ENCODE results near the gene GON4L. TPM values are rescaled to one million over a fixed set of nuclear protein-coding genes. Genes with fewer than 3 reads are reported as not detected.
"Not testable (repeated sequence)": the region's sequence is repeated elsewhere in the genome, so short reads cannot be mapped to it uniquely, and the experiment has no call there.

The GON4L gene
- total RNA-seq, 1 donor from 2014 or later: 20.5 TPM

- no peaks in the 10 kb centered on the region for H3K27me3 ChIP-seq (ENCODE audit: control insufficient read depth, insufficient read depth, low read length)
- H3K4me3 ChIP-seq (ENCODE audit: low read depth, low read length): no peak overlapping the region
- DNase-seq (ENCODE audit: low read depth) (no peak), FAIRE-seq (no peak)
- no peak for TF ChIP-seq CTCF (IDR thresholded peaks at IDR 0.05; ENCODE audit: insufficient read depth, low read length, severe bottlenecking)
- H3K36me3 ChIP-seq (ENCODE audit: control insufficient read depth, insufficient read depth, low read length): peaks cover 9% of the 10 kb centered on the region
Measured at GRCh38 chr1:155844860-155845421, 12.1 kb downstream of the GON4L start.

GRCh38 chr1:155840386-155840785 lies 16.6 kb downstream of the GON4L start:
- peaks cover 7% of the 10 kb centered on the region for H3K36me3 ChIP-seq (ENCODE audit: control insufficient read depth, insufficient read depth, low read length)
- no peaks in the 10 kb centered on the region for H3K27me3 ChIP-seq (ENCODE audit: control insufficient read depth, insufficient read depth, low read length)
- DNase-seq (ENCODE audit: low read depth) (no peak), FAIRE-seq (no peak)
- no peak overlapping the region for H3K4me3 ChIP-seq (ENCODE audit: low read depth, low read length)
- no peak for TF ChIP-seq CTCF (IDR thresholded peaks at IDR 0.05; ENCODE audit: insufficient read depth, low read length, severe bottlenecking)

GRCh38 chr1:155835548-155835947 lies 21.5 kb downstream of the GON4L start:
- Histone ChIP-seq H3K36me3 (ENCODE audit: control insufficient read depth, insufficient read depth, low read length) (no peaks in the 10 kb centered on the region), H3K4me3 (ENCODE audit: low read depth, low read length) (no peak overlapping the region), H3K27me3 (ENCODE audit: control insufficient read depth, insufficient read depth, low read length) (no peaks in the 10 kb centered on the region)
- no peak for FAIRE-seq
- no peak for TF ChIP-seq CTCF (IDR thresholded peaks at IDR 0.05; ENCODE audit: insufficient read depth, low read length, severe bottlenecking)
- no peak for DNase-seq (ENCODE audit: low read depth)

- DNase-seq (ENCODE audit: low read depth); H3K36me3 ChIP-seq (ENCODE audit: control insufficient read depth, insufficient read depth, low read length); FAIRE-seq; H3K27me3 ChIP-seq (ENCODE audit: control insufficient read depth, insufficient read depth, low read length); H3K4me3 ChIP-seq (ENCODE audit: low read depth, low read length): not testable (repeated sequence)
Measured at GRCh38 chr1:155834927-155835399, 22.1 kb downstream of the GON4L start.

- Histone ChIP-seq H3K27me3 (ENCODE audit: control insufficient read depth, insufficient read depth, low read length) (no peaks in the 10 kb centered on the region), H3K36me3 (ENCODE audit: control insufficient read depth, insufficient read depth, low read length) (no peaks in the 10 kb centered on the region), H3K4me3 (ENCODE audit: low read depth, low read length) (no peak overlapping the region)
- TF ChIP-seq CTCF (IDR thresholded peaks at IDR 0.05; ENCODE audit: insufficient read depth, low read length, severe bottlenecking): no peak
- FAIRE-seq: no peak
- DNase-seq (ENCODE audit: low read depth): peak; percentile 20
Measured at GRCh38 chr1:155834296-155834926, 22.6 kb downstream of the GON4L start.

- TF ChIP-seq CTCF (IDR thresholded peaks at IDR 0.05; ENCODE audit: insufficient read depth, low read length, severe bottlenecking): no peak
- no peaks in the 10 kb centered on the region for H3K27me3 ChIP-seq (ENCODE audit: control insufficient read depth, insufficient read depth, low read length)
- FAIRE-seq (no peak), DNase-seq (ENCODE audit: low read depth) (no peak)
- H3K36me3 ChIP-seq (ENCODE audit: control insufficient read depth, insufficient read depth, low read length): no peaks in the 10 kb centered on the region
- H3K4me3 ChIP-seq (ENCODE audit: low read depth, low read length): no peak overlapping the region
Measured at GRCh38 chr1:155833665-155834295, 23.2 kb downstream of the GON4L start.
